Measurements from ENCODE around the gene EPN3. TPM values are rescaled to one million over a fixed set of nuclear protein-coding genes. Genes with fewer than 3 reads are reported as not detected.
A peak's percentile ranks its signal among the peaks of the same experiment; 100 is the strongest.

The EPN3 gene
- total RNA-seq, 1 donor from 2014 or later, result 19.9 TPM

- no peak for TF ChIP-seq CTCF (IDR thresholded peaks at IDR 0.05; ENCODE audit: borderline replicate concordance)
- no peak for DNase-seq
- intact Hi-C loops (cut with micrococcal nuclease), result loop anchor here (10.0 kb wide), 2 partner anchors 58 to 302 kb away; no protein-coding TSS in a partner anchor
Observed at GRCh38 chr17:50542795-50543774, 10.6 kb downstream of the EPN3 start.

GRCh38 chr17:50544516-50544915 is 12.0 kb downstream of the EPN3 start:
- Histone ChIP-seq H3K9me3 (replicated peaks) (no peaks in the 10 kb centered on the region), H3K4me1 (peaks cover 47% of the 10 kb centered on the region), H3K27me3 (ENCODE audit: low read depth) (no peaks in the 10 kb centered on the region), H3K27ac (replicated peaks) (no peak overlapping the region), H3K36me3 (peaks cover 6% of the 10 kb centered on the region), H3K4me3 (no peak overlapping the region)
- no peak for TF ChIP-seq CTCF (IDR thresholded peaks at IDR 0.05; ENCODE audit: borderline replicate concordance)
- DNase-seq, result no peak
- intact Hi-C loops (cut with micrococcal nuclease), result loop anchor here (10.0 kb wide), 2 partner anchors 60 to 300 kb away; no protein-coding TSS in a partner anchor

More at GRCh38 chr17:50542795-50543774, 10.6 kb downstream of the EPN3 start:
- no peaks in the 10 kb centered on the region for H3K27me3 ChIP-seq (ENCODE audit: low read depth)
- H3K4me3 ChIP-seq, result peak overlapping the region; percentile 64
- H3K9me3 ChIP-seq (replicated peaks), result no peaks in the 10 kb centered on the region
- peak overlapping the region; percentile 73 for H3K27ac ChIP-seq (replicated peaks)
- H3K4me1 ChIP-seq, result peaks cover 47% of the 10 kb centered on the region
- H3K36me3 ChIP-seq, result peaks cover 13% of the 10 kb centered on the region

- DNase-seq, result no peak
- Histone ChIP-seq H3K4me3 (no peak overlapping the region), H3K27me3 (ENCODE audit: low read depth) (no peaks in the 10 kb centered on the region), H3K27ac (replicated peaks) (no peak overlapping the region), H3K9me3 (replicated peaks) (no peaks in the 10 kb centered on the region), H3K4me1 (peaks cover 47% of the 10 kb centered on the region), H3K36me3 (peaks cover 4% of the 10 kb centered on the region)
- intact Hi-C loops (cut with micrococcal nuclease), result loop anchor here (10.0 kb wide), 2 partner anchors 61 to 299 kb away; no protein-coding TSS in a partner anchor
- TF ChIP-seq CTCF (IDR thresholded peaks at IDR 0.05; ENCODE audit: borderline replicate concordance), result no peak
Observed at GRCh38 chr17:50545311-50545710, 12.8 kb downstream of the EPN3 start.

GRCh38 chr17:50546701-50547034 is 14.1 kb downstream of the EPN3 start:
- Histone ChIP-seq H3K4me3 (peak overlapping the region; percentile 74), H3K27me3 (ENCODE audit: low read depth) (no peaks in the 10 kb centered on the region), H3K27ac (replicated peaks) (peak overlapping the region; percentile 88), H3K4me1 (peaks cover 42% of the 10 kb centered on the region), H3K36me3 (peaks cover 4% of the 10 kb centered on the region), H3K9me3 (replicated peaks) (no peaks in the 10 kb centered on the region)
- no peak for DNase-seq
- TF ChIP-seq CTCF (IDR thresholded peaks at IDR 0.05; ENCODE audit: borderline replicate concordance), result no peak
- intact Hi-C loops (cut with micrococcal nuclease), result loop anchor here (10.0 kb wide), 2 partner anchors 62 to 298 kb away; no protein-coding TSS in a partner anchor

- no peaks in the 10 kb centered on the region for H3K9me3 ChIP-seq (replicated peaks)
- H3K4me1 ChIP-seq, result peaks cover 39% of the 10 kb centered on the region
- no peaks in the 10 kb centered on the region for H3K27me3 ChIP-seq (ENCODE audit: low read depth)
- DNase-seq, result peak; percentile 92
- peaks cover 4% of the 10 kb centered on the region for H3K36me3 ChIP-seq
- intact Hi-C loops (cut with micrococcal nuclease), result loop anchor here (10.0 kb wide), 2 partner anchors 62 to 298 kb away; no protein-coding TSS in a partner anchor
- peak within 1 kb of the TSS; percentile 74 for H3K4me3 ChIP-seq
- peak; percentile 99 for TF ChIP-seq CTCF (IDR thresholded peaks at IDR 0.05; ENCODE audit: borderline replicate concordance)
- peak within 1 kb of the TSS; percentile 88 for H3K27ac ChIP-seq (replicated peaks)
Observed at GRCh38 chr17:50547035-50547735, 14.7 kb downstream of the EPN3 start, which contains the start of gene SPATA20. Gene SPATA20, plus strand, starts transcription at chr17:50547174. Its CDS starts 35 bp downstream, at chr17:50547209.
